Mesothelial cell of epicardium (in vitro differentiated cells): ENCODE data around the gene KDM8. TPM values are rescaled to one million over a fixed set of nuclear protein-coding genes. Genes with fewer than 3 reads are reported as not detected.

ENCODE experiments used
- DNase-seq, 2 experiments: peaks; one replicate each; pipeline ENCODE4 v3.0.0; 2021; ENCODE audit warnings: low spot score in 2 of 2; ENCODE audit not compliant: unreplicated experiment in 2 of 2
- H3K27ac Mint-ChIP-seq: 2 replicates; pipeline ENCODE4 v1.8.0; 2021; ENCODE audit warnings: mixed read lengths
- H3K27me3 Mint-ChIP-seq: 2 replicates; pipeline ENCODE4 v1.8.0; 2021; ENCODE audit warnings: low read depth, mixed read lengths
- H3K36me3 Mint-ChIP-seq: 2 replicates; pipeline ENCODE4 v1.8.0; 2021; ENCODE audit warnings: mixed read lengths
- H3K4me1 Mint-ChIP-seq: 2 replicates; pipeline ENCODE4 v1.8.0; 2021; ENCODE audit warnings: mixed read lengths
- H3K4me3 Mint-ChIP-seq: 2 replicates; pipeline ENCODE4 v1.8.0; 2021; ENCODE audit warnings: mild to moderate bottlenecking, moderate library complexity, mixed read lengths
- H3K9me3 Mint-ChIP-seq: 2 replicates; pipeline ENCODE4 v1.8.0; 2021; ENCODE audit warnings: mixed read lengths
- CTCF ChIP-seq: fragments of 200-600 bp; sonication (generic); IDR thresholded peaks from one replicate; pipeline ENCODE4 v1.5.0; 2021; ENCODE audit warnings: antibody characterized with exemption; ENCODE audit not compliant: unreplicated experiment
- total RNA-seq: library from RNA; stranded (reverse); gene quantifications from 3 replicates; pipeline ENCODE4 v1.2.1, GENCODE V29; 2021

KDM8 gene
- total RNA-seq, 1 donor from 2014 or later: 11.8 TPM

- no peaks in the 10 kb centered on the region for H3K36me3 Mint-ChIP-seq
- no peak for TF ChIP-seq CTCF
Observed at GRCh38 chr16:27224741-27225300, 21.5 kb downstream of the KDM8 start.

GRCh38 chr16:27225536-27226360 is 22.4 kb downstream of the KDM8 start:
- Mint-ChIP-seq H3K27ac (no peak overlapping the region), H3K36me3 (no peaks in the 10 kb centered on the region), H3K4me1 (peaks cover 8% of the 10 kb centered on the region), H3K4me3 (no peak overlapping the region), H3K27me3 (no peaks in the 10 kb centered on the region), H3K9me3 (no peaks in the 10 kb centered on the region)
- DNase-seq: no peak
- TF ChIP-seq CTCF: no peak

More at GRCh38 chr16:27224741-27225300, 21.5 kb downstream of the KDM8 start:
- H3K4me3 Mint-ChIP-seq: no peak overlapping the region
- no peaks in the 10 kb centered on the region for H3K9me3 Mint-ChIP-seq
- H3K27me3 Mint-ChIP-seq: no peaks in the 10 kb centered on the region
- no peak overlapping the region for H3K27ac Mint-ChIP-seq
- peaks cover 8% of the 10 kb centered on the region for H3K4me1 Mint-ChIP-seq
- DNase-seq: no peak

- H3K27ac Mint-ChIP-seq: no peak overlapping the region
- H3K36me3 Mint-ChIP-seq: no peaks in the 10 kb centered on the region
- peaks cover 8% of the 10 kb centered on the region for H3K4me1 Mint-ChIP-seq
- no peak for TF ChIP-seq CTCF
- H3K4me3 Mint-ChIP-seq: no peak overlapping the region
- no peaks in the 10 kb centered on the region for H3K27me3 Mint-ChIP-seq
- DNase-seq: no peak
- no peaks in the 10 kb centered on the region for H3K9me3 Mint-ChIP-seq
Observed at GRCh38 chr16:27226476-27226875, 23.1 kb downstream of the KDM8 start.

GRCh38 chr16:27226976-27227705 is 23.8 kb downstream of the KDM8 start:
- no peak overlapping the region for H3K27ac Mint-ChIP-seq
- no peaks in the 10 kb centered on the region for H3K36me3 Mint-ChIP-seq
- H3K27me3 Mint-ChIP-seq: no peaks in the 10 kb centered on the region
- TF ChIP-seq CTCF: no peak
- H3K4me3 Mint-ChIP-seq: no peak overlapping the region
- no peak for DNase-seq
- no peaks in the 10 kb centered on the region for H3K9me3 Mint-ChIP-seq
- H3K4me1 Mint-ChIP-seq: peaks cover 11% of the 10 kb centered on the region

- H3K27me3 Mint-ChIP-seq: no peaks in the 10 kb centered on the region
- no peak for DNase-seq
- H3K9me3 Mint-ChIP-seq: no peaks in the 10 kb centered on the region
- peaks cover 18% of the 10 kb centered on the region for H3K4me1 Mint-ChIP-seq
- TF ChIP-seq CTCF: no peak
- no peak overlapping the region for H3K27ac Mint-ChIP-seq
- H3K4me3 Mint-ChIP-seq: no peak overlapping the region
- H3K36me3 Mint-ChIP-seq: no peaks in the 10 kb centered on the region
Observed at GRCh38 chr16:27228045-27228444, 24.7 kb downstream of the KDM8 start.
